SH-SY5Y (cell line): Measurements from ENCODE around the gene MLLT3.

ENCODE experiments used
- GATA2 ChIP-seq: IDR thresholded peaks from 2 replicates; pipeline ENCODE4 v1.6.1; 2011; ENCODE audit warnings: mild to moderate bottlenecking, low read depth, low read length
- GATA3 ChIP-seq: IDR thresholded peaks from 2 replicates; pipeline ENCODE4 v1.6.1; 2011; ENCODE audit warnings: low read depth, mild to moderate bottlenecking, low read length, moderate library complexity

Gene MLLT3

DNA sequence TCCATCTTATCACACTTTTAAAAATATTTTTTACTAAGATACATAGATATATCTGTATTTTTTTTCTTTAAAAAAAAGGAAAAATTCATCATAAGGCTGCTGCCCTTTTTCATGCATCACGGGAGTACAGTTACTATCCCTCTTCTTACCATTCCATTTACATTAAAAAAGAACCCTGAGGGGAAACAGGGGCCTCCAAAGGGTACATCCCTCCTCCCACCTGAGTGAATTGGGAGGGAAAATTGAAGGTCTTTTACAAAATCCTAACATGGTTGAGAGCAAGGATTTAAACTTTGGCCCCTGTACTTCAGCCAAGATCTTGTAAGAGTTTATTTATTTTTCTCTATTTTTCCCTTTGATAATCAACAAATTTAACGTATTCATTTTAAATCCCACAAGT lies 319.2 kb downstream of the MLLT3 start:
- TF ChIP-seq GATA2 = no peak
- TF ChIP-seq GATA3 = no peak

DNA sequence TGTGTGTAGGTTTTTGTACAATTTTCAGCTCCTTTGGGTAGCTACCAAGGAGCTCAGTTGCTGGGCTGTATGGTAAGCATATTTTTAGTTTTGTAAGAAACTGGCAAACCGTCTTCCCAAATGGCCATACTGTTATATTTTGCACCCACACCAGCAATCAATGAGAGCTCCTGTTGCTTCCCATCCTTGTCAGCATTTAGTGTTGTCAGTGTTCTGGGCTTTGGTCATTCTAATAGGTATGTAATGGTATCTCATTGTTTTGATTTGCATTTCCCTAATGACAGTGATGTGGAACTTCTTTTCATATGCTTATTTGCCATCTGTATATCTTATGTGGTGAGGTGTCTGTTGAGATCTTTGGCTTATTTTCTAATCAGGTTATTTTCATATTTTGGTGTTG lies 320.1 kb downstream of the MLLT3 start:
- no peak for TF ChIP-seq GATA2
- no peak for TF ChIP-seq GATA3

DNA sequence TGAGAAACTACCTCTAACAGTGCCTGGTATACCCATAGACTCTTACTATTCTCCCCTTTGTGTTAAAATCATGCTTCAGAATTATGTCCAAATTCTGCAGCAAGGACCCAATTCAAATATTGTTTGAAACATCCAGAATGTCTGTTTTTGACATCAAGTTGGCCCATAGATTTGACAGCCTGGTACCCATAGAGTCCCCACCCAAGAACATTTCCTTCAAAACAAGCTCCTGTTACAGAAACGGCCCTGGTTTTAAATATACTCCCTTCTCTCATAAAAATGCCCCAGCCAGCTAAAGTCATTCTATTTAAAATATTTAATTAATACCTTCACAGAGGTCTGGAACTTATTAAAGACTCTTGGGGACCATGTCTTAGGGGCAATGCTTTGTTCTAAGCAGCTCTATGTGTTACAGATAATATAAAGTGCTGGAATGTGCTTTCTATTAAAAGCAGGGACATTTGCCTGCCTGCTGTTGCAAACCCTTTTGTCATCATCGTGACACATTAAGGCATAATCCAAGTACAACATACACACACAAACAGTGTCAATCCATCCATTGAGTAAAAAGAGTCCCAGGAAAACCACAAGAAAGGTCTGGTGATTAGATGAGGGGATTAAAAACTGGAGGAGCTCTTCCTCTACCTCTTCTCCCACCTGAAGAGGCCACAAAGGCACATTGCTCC lies 321.7 kb downstream of the MLLT3 start:
- TF ChIP-seq GATA2 (no peak), GATA3 (no peak)

DNA sequence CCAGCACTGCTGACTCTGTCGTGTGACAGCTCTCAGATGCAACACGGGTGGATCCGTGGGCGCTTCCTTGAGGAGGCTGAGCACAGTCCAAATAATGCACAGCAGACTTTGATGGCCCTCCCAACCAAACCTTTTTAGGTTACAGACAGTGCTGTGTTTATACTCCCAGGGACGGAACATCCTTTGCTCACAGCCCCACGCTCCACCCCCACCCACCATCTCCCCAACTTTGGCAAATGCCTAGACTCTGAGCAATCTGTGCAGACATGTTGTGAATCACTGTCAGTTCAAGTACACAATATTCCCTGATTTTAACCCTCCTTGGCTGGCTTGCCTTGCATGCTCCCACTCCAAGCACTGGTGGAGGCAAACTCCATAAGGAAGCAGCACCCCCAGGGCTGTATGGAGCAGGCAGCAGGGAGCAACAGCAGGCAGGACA lies 324.6 kb downstream of the MLLT3 start:
- TF ChIP-seq GATA3 (no peak), GATA2 (no peak)

DNA sequence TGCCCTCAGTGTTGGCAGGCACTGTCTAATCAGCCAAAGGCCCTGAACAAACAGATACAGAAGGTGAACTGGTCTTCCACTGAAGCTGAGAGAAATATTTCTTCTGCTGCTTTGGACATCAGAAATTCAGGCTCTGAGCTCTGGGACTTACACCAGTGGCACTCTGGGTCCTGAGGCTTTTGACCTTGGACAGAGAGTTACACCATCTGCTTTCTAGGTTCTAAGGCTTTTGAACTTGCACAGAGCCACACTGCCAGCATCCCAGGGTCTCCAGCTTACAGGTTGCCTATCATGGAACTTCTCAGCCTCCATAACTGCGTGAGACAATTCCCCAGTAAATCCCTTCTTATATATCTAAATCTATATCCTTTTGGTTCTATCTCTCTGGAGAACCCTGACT lies 326.7 kb downstream of the MLLT3 start:
- no peak for TF ChIP-seq GATA2
- TF ChIP-seq GATA3 = no peak

DNA sequence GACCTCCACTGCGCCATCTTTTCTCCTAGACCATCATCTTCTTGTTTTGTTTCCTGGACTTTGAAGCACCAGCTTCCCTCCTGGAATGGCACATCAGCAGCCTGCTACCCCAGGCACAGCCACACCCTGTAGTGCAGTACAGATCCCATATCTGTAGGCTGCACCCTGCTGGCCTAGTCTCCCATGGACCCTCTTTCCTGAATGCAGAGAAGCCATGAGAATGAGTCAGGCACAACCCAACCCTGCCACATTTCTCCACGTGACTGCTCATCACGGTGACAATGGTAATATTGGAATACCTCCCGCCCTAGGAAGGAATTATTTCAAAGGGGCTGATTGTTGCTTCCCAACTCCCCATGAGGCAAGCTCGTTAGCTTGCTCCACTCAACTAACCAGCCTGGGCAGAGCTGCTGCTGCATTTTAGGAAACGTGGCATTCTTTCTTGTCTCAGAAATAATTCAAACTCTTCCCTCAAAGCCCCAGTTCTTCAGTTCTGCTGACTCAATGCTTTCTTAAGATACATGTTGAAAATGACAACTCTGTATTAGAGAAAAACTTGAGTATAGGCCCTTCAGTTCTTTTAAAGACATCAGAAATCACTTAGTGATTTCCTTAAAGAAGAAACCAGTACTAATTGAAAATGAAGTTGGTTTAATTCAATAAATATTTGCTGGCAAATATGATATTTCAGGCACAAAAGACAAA lies 328.1 kb downstream of the MLLT3 start:
- TF ChIP-seq GATA3 (no peak), GATA2 (no peak)

DNA sequence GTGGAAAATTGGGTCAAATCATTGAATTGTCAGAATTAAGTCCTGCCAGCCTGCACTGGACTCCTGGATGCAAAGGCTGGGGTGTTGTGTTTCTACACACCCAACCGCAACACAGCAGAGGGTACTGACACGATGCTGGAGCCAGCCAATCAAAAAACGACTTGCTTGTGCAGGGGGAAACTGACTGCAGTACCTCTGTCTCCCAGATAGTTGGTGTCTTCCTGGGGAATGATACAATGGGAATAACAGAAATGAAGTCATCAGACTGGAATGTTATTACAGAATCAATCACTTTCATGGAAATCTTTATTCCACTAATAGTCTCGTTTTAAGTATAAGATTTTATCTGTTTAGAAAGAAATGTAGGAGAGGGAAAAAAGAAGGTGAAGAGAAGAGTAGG lies 330.3 kb downstream of the MLLT3 start:
- TF ChIP-seq GATA2 (no peak), GATA3 (no peak)
